Retinal pigment epithelial cell (primary cell): ENCODE results near the gene FLII.

ENCODE experiments used
- DNase-seq: peaks from one replicate; pipeline ENCODE4 v3.0.0-alpha.2; 2010; ENCODE audit warnings: low read depth
- H3K4me3 ChIP-seq: 2 replicates; pipeline ENCODE4 v1.5.1; 2011; ENCODE audit warnings: mild to moderate bottlenecking, low read length, control low read depth, moderate library complexity
- CTCF ChIP-seq: conservative IDR thresholded peaks from 2 replicates; pipeline ENCODE4 v1.5.1; 2011; ENCODE audit warnings: low read depth, low read length, control low read depth, inconsistent platforms

FLII gene

GRCh38 chr17:18234853-18235380 lies 23.6 kb downstream of the FLII start:
- no peak for DNase-seq
- no peak overlapping the region for H3K4me3 ChIP-seq
- TF ChIP-seq CTCF, result no peak

GRCh38 chr17:18233803-18234518 lies 24.6 kb downstream of the FLII start:
- DNase-seq, result no peak

GRCh38 chr17:18231164-18231563 lies 27.4 kb downstream of the FLII start:
- no peak overlapping the region for H3K4me3 ChIP-seq
- no peak for TF ChIP-seq CTCF
- no peak for DNase-seq

More at GRCh38 chr17:18233803-18234518, 24.6 kb downstream of the FLII start:
- TF ChIP-seq CTCF, result no peak
- H3K4me3 ChIP-seq, result no peak overlapping the region

GRCh38 chr17:18230288-18231141 lies 28.0 kb downstream of the FLII start:
- DNase-seq, result no peak
- no peak overlapping the region for H3K4me3 ChIP-seq
- TF ChIP-seq CTCF, result no peak

- no peak for TF ChIP-seq CTCF
- H3K4me3 ChIP-seq, result no peak overlapping the region
- DNase-seq, result no peak
These were observed 28.8 kb downstream of the FLII start for GRCh38 chr17:18229771-18230170.

GRCh38 chr17:18229254-18229653 lies 29.3 kb downstream of the FLII start:
- TF ChIP-seq CTCF, result no peak
- no peak for DNase-seq
- no peak overlapping the region for H3K4me3 ChIP-seq

- no peak for TF ChIP-seq CTCF
- no peak for DNase-seq
- H3K4me3 ChIP-seq, result no peak overlapping the region
These were observed 30.3 kb downstream of the FLII start for GRCh38 chr17:18228176-18228682.
